Hematopoietic multipotent progenitor cell treated with erythropoietin and hydrocortisone succinate and interleukin-3 and kit ligand, for 4 days (in vitro differentiated cells): Measurements from ENCODE around the gene S100A3.
"Not testable (repeated sequence)": the region's sequence is repeated elsewhere in the genome, so short reads cannot be mapped to it uniquely, and the experiment has no call there.

ENCODE experiments used
- DNase-seq: peaks from one replicate; pipeline ENCODE4 v3.0.0-alpha.2; 2015

Gene S100A3

DNA sequence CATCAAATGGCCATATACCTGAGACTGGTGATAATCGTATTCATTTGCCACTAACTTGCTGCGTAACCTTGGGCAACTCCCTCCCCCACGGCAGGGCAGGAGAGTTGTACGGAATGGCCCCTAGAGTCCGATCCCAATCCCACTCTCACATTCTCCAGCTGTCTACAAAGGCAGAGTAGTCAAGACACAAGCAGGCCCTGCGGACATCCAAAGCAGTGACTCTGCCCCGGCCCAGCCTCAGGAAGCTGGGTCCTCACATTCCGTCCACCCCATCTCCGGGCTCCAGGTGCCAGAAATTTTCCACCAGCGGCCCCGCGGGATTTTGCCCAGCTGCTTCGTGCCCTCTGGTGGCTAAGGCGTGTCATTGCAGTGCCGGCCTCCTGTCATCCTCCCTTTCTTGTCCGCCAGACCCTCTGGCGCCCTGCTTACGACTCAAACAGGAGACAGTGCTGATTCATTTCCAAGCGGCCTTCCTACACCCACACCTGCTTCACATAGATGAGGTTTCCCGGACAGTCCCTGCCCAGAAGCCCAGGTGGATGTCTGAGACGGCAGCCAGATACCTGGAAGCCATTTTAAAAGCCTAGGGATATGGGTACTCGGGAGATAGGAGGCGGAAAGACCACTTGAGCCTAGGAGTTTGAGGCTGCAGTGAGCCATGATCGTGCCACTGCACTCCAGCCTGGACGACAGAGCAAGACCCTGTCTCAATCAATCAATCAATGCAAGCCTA, 19.5 kb upstream of the S100A3 start:
- DNase-seq, result peak; percentile 93

GRCh38 chr1:153567621-153568366, 18.7 kb upstream of the S100A3 start:
- DNase-seq, result no peak

GRCh38 chr1:153566414-153567371, 17.6 kb upstream of the S100A3 start:
- peak; percentile 99 for DNase-seq

DNA sequence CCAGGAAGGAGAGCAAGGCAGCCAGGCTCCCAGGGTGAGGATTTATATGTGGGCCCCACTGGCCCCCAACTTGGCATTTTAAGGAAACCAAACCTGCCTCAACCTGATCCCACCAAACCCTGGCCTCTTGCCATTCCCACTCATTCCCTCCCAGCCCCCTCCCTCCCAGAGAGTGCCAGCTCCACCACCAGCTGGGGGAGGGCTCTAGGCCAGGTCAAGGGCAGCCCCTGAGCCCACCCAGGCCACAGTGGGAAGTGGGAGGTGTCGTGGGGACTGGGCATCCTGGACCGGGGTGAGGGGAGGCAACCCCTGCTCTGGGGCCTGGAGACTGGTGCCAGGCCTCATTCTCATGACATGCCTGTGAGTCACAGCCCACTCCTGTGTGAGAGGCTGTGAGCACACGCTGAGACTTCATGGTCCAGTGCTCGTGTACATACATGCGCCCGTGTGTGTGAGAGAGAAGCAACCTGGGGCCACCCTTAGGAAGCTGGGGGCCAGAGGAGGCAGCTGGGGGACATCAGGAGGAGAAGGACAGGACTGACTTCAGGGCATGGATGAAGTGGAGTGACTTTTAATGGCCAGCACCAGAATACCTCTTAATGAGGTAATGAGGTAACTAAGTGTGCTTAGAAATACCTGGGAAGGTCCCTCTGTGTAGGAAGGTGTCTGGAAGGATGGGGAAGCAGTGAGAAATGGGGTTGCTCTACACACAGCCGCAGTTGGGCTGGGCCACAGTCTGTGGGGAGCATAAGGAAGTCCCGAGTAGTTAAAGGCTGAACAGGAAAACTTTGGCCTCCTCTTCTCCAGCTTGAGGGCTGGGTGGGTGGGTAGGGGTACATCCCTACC, 16.7 kb upstream of the S100A3 start, which contains the start of gene S100A2:
TSS of gene S100A2 (minus strand) at position 316 of the 846 bp plus-strand sequence. CDS start 1,967 bp downstream, outside the sequence.
- peak; percentile 66 for DNase-seq

- DNase-seq, result no peak
Measured at GRCh38 chr1:153563991-153564390, 14.9 kb upstream of the S100A3 start.

- no peak for DNase-seq
Measured at GRCh38 chr1:153563483-153563901, 14.4 kb upstream of the S100A3 start.

DNA sequence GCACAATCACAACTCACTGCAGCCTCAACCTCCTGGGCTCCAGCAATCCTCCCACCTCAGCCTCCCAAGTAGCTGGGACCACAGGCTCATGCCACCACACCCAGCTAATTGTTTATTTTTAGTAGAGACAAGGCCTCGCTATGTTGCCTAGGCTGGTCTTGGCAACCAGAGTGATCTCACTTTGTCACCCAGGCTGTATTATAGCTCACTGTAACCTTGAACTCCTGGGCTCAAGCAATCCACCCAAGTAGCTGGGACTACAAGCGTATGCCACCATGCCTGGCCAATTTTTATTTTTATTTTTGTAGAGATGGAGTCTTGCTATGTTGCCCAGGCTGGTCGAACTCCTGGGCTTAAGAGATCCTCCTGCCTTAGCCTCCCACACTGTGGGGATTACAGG, 13.0 kb upstream of the S100A3 start:
- not testable (repeated sequence) for DNase-seq

DNA sequence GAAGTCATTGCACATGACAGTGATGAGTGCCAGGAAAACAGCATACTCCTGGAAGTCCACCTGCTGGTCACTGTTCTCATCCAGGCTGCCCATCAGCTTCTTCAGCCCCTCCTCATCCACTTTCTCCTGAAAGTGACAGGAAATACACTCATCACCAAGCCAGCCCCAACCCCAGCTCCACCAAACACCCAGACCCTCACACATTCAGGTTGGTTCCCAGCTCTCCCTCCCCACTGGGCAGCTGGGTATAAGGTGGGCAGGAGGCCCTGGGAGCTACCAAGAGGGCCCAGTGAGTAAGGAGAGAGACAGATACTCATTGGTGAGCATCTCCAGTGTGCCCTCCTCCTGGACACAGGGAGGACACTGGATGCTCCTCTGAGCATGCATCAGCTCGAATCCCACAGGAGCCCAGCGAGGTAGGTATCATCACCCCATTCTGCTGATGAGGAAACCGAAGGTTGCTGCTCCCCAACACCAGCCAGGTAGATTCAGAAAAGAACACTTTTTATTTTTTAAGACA, 12.5 kb upstream of the S100A3 start:
- no peak for DNase-seq

GRCh38 chr1:153560771-153561465, 11.9 kb upstream of the S100A3 start:
- no peak for DNase-seq

GRCh38 chr1:153560241-153560640, 11.2 kb upstream of the S100A3 start:
- DNase-seq, result no peak

GRCh38 chr1:153557877-153558276, 8.8 kb upstream of the S100A3 start:
- DNase-seq, result no peak

- no peak for DNase-seq
Measured at GRCh38 chr1:153556348-153556747, 7.3 kb upstream of the S100A3 start.

DNA sequence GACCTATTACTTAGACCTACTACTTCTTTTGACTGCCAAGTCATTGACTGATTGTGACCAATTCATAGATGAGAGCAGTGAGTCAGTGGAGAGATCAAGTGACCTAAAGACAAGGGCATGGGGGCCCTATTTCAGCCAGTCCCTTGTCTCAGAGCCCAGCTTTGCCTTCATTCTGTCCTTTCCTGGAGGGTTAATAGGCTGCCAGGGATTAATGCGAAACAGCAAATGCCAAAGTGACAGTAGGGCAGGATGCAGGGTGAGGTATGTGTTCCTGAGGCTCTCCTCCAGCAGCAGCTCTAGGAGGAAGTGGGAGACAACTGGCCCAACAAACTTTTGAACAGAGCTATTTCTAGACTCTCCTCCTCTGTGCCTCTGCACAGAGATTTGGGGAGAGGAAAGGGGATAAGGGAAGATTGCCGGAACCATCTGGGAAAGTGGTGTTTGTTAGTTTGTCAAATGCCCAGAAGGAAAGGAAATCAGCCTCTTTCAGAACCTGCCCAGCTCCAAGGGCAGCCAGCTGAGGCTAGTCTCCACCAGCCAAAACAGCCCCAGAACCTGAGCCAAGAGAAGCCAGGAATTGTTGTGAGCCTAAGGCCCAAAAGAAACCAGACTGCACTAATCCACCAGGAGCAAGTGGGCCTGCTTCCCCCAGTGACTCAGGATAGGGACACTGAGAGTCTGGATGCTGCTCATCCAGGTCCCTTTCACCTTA, 4.9 kb upstream of the S100A3 start:
- DNase-seq, result no peak

- DNase-seq, result no peak
Measured at GRCh38 chr1:153553096-153553495, 4.0 kb upstream of the S100A3 start.

- no peak for DNase-seq
Measured at GRCh38 chr1:153552335-153552734, 3.3 kb upstream of the S100A3 start.

DNA sequence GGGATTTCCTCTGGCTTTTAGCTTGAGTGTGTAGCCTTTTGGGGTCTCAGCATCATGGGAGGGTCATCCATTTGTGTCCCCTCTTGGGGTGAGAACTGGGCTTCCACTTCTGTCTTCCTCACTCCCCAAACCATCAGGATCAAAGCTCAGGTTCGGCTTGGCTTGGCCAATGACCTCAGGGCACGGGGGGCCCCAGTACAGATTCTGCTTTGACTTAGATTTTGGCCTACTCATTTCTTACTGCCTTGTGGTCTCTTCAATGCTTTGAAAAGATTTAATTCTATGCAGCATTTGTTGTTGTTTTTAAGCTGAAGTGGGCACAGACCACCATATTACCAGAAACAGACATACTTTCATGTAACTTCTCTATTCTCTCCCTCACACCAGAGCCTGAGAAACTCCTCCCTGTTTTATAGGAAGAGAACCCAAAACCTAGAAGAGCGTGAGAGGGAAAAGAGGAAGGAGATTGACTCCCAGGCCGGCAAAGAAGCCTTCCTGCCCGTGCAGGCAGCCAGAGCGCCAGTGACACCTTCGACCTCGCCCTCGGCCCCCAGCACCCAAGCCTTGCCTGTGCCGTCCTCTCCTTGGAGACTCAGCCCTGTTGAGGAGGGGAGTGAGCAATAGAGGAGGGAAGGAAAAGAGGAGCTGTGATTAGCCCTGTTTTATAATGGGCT, 1.9 kb upstream of the S100A3 start:
- peak; percentile 66 for DNase-seq

- DNase-seq, result no peak
Measured at GRCh38 chr1:153550398-153550758, 1.3 kb upstream of the S100A3 start.

DNA sequence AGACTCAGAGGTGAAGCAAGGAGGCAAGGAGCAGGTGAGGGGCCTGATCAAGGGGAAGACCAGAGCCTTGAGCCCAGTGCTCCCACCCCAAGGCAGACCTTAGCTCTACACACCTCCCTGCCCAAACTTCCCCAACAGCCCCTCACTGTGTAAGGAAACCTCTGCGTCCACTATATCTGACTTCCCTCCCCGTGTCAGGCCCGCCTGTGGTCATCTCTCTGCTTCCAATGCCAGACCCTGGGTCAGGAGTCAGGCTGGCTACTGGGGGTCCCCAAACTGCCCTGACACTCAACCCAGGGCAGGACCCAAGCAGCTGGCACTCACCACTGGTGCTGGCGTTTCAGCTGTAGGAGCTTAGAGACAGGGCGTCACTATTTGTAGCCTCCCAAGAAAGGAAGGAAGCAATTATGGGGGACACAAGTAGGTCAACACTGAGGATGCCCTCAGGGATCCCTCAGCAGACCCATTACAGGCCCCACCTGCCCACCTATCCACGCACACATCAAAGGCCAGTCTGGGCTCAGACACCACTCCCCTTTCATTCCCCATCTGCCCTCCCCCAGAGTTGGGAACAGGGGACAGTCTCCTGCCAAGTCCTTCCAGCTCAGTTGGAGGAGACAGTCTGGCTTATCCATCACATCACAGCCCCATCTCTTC, 811 bp upstream of the S100A3 start:
- no peak for DNase-seq
